Activated T-cell treated with anti-CD3 and anti-CD28 coated beads, Interleukin-2, amount 50 U/mL, for 24 hours (primary cell): Measurements from ENCODE around the gene SLC9A7.
A peak's percentile ranks its signal among the peaks of the same experiment; 100 is the strongest.

ENCODE experiments used
- DNase-seq: peaks from one replicate; pipeline ENCODE4 v3.0.0-alpha.2; 2020
- H3K27ac Mint-ChIP-seq: 2 replicates; pipeline ENCODE4 v1.8.0; 2020; ENCODE audit warnings: mild to moderate bottlenecking, mixed read lengths
- H3K27me3 Mint-ChIP-seq: 2 replicates; pipeline ENCODE4 v1.8.0; 2020; ENCODE audit warnings: mixed read lengths
- H3K36me3 Mint-ChIP-seq: 2 replicates; pipeline ENCODE4 v1.8.0; 2020; ENCODE audit warnings: low read depth, mixed read lengths
- H3K4me1 Mint-ChIP-seq: 2 replicates; pipeline ENCODE4 v1.8.0; 2020; ENCODE audit warnings: low read depth, mixed read lengths
- H3K4me3 Mint-ChIP-seq: 2 replicates; pipeline ENCODE4 v1.8.0; 2020; ENCODE audit warnings: mild to moderate bottlenecking, moderate library complexity, mixed read lengths
- H3K9me3 Mint-ChIP-seq: 2 replicates; pipeline ENCODE4 v1.8.0; 2020; ENCODE audit warnings: mixed read lengths

SLC9A7 gene

GRCh38 chrX:46601283-46601682 lies 157.6 kb downstream of the SLC9A7 start:
- Mint-ChIP-seq H3K27ac (no peak overlapping the region), H3K4me3 (no peak overlapping the region), H3K9me3 (no peaks in the 10 kb centered on the region), H3K36me3 (peaks cover 31% of the 10 kb centered on the region), H3K4me1 (no peaks in the 10 kb centered on the region), H3K27me3 (peaks cover 32% of the 10 kb centered on the region)
- no peak for DNase-seq

GRCh38 chrX:46599051-46599560 lies 159.8 kb downstream of the SLC9A7 start:
- peaks cover 36% of the 10 kb centered on the region for H3K27me3 Mint-ChIP-seq
- H3K27ac Mint-ChIP-seq: no peak overlapping the region
- H3K36me3 Mint-ChIP-seq: peaks cover 29% of the 10 kb centered on the region
- H3K9me3 Mint-ChIP-seq: no peaks in the 10 kb centered on the region
- no peak for DNase-seq
- H3K4me3 Mint-ChIP-seq: no peak overlapping the region
- no peaks in the 10 kb centered on the region for H3K4me1 Mint-ChIP-seq

GRCh38 chrX:46597771-46598170 lies 161.1 kb downstream of the SLC9A7 start:
- no peaks in the 10 kb centered on the region for H3K9me3 Mint-ChIP-seq
- no peak overlapping the region for H3K27ac Mint-ChIP-seq
- H3K27me3 Mint-ChIP-seq: peaks cover 34% of the 10 kb centered on the region
- peaks cover 2% of the 10 kb centered on the region for H3K4me1 Mint-ChIP-seq
- peaks cover 20% of the 10 kb centered on the region for H3K36me3 Mint-ChIP-seq
- H3K4me3 Mint-ChIP-seq: no peak overlapping the region
- DNase-seq: no peak

- Mint-ChIP-seq H3K36me3 (peaks cover 17% of the 10 kb centered on the region), H3K27me3 (peaks cover 31% of the 10 kb centered on the region), H3K27ac (no peak overlapping the region), H3K9me3 (no peaks in the 10 kb centered on the region), H3K4me1 (peaks cover 3% of the 10 kb centered on the region), H3K4me3 (no peak overlapping the region)
- no peak for DNase-seq
Observed at GRCh38 chrX:46597208-46597607, 161.7 kb downstream of the SLC9A7 start.

- Mint-ChIP-seq H3K4me3 (no peak overlapping the region), H3K27ac (no peak overlapping the region), H3K36me3 (peaks cover 12% of the 10 kb centered on the region), H3K4me1 (peaks cover 8% of the 10 kb centered on the region), H3K27me3 (peaks cover 29% of the 10 kb centered on the region), H3K9me3 (no peaks in the 10 kb centered on the region)
- no peak for DNase-seq
Observed at GRCh38 chrX:46595084-46595483, 163.8 kb downstream of the SLC9A7 start.

- no peak for DNase-seq
- peaks cover 3% of the 10 kb centered on the region for H3K36me3 Mint-ChIP-seq
- no peaks in the 10 kb centered on the region for H3K9me3 Mint-ChIP-seq
- H3K4me3 Mint-ChIP-seq: no peak overlapping the region
- H3K4me1 Mint-ChIP-seq: peaks cover 41% of the 10 kb centered on the region
- peaks cover 20% of the 10 kb centered on the region for H3K27me3 Mint-ChIP-seq
- H3K27ac Mint-ChIP-seq: no peak overlapping the region
Observed at GRCh38 chrX:46589977-46590723, 168.8 kb downstream of the SLC9A7 start.

GRCh38 chrX:46588263-46588662 lies 170.7 kb downstream of the SLC9A7 start:
- peak overlapping the region; percentile 92 for H3K27ac Mint-ChIP-seq
- peaks cover 43% of the 10 kb centered on the region for H3K4me1 Mint-ChIP-seq
- H3K9me3 Mint-ChIP-seq: no peaks in the 10 kb centered on the region
- peaks cover 20% of the 10 kb centered on the region for H3K27me3 Mint-ChIP-seq
- peak overlapping the region; percentile 28 for H3K4me3 Mint-ChIP-seq
- DNase-seq: no peak
- peaks cover 3% of the 10 kb centered on the region for H3K36me3 Mint-ChIP-seq

GRCh38 chrX:46587753-46588171 lies 171.2 kb downstream of the SLC9A7 start:
- peaks cover 20% of the 10 kb centered on the region for H3K27me3 Mint-ChIP-seq
- peaks cover 3% of the 10 kb centered on the region for H3K36me3 Mint-ChIP-seq
- H3K4me1 Mint-ChIP-seq: peaks cover 45% of the 10 kb centered on the region
- H3K9me3 Mint-ChIP-seq: no peaks in the 10 kb centered on the region
- H3K27ac Mint-ChIP-seq: peak overlapping the region; percentile 92
- H3K4me3 Mint-ChIP-seq: peak overlapping the region; percentile 28
- no peak for DNase-seq

- peak overlapping the region; percentile 37 for H3K4me3 Mint-ChIP-seq
- H3K27me3 Mint-ChIP-seq: peaks cover 20% of the 10 kb centered on the region
- H3K4me1 Mint-ChIP-seq: peaks cover 48% of the 10 kb centered on the region
- DNase-seq: no peak
- H3K36me3 Mint-ChIP-seq: peaks cover 3% of the 10 kb centered on the region
- H3K9me3 Mint-ChIP-seq: no peaks in the 10 kb centered on the region
- H3K27ac Mint-ChIP-seq: peak overlapping the region; percentile 92
Observed at GRCh38 chrX:46587158-46587557, 171.8 kb downstream of the SLC9A7 start.

GRCh38 chrX:46584736-46585135 lies 174.2 kb downstream of the SLC9A7 start:
- H3K9me3 Mint-ChIP-seq: no peaks in the 10 kb centered on the region
- DNase-seq: no peak
- peaks cover 43% of the 10 kb centered on the region for H3K4me1 Mint-ChIP-seq
- no peak overlapping the region for H3K4me3 Mint-ChIP-seq
- H3K27me3 Mint-ChIP-seq: peaks cover 23% of the 10 kb centered on the region
- H3K27ac Mint-ChIP-seq: no peak overlapping the region
- H3K36me3 Mint-ChIP-seq: peaks cover 3% of the 10 kb centered on the region

GRCh38 chrX:46582966-46583365 lies 176.0 kb downstream of the SLC9A7 start:
- peaks cover 13% of the 10 kb centered on the region for H3K36me3 Mint-ChIP-seq
- H3K4me3 Mint-ChIP-seq: no peak overlapping the region
- no peak for DNase-seq
- H3K9me3 Mint-ChIP-seq: no peaks in the 10 kb centered on the region
- no peak overlapping the region for H3K27ac Mint-ChIP-seq
- H3K27me3 Mint-ChIP-seq: peaks cover 28% of the 10 kb centered on the region
- H3K4me1 Mint-ChIP-seq: peaks cover 35% of the 10 kb centered on the region

- H3K27me3 Mint-ChIP-seq: peaks cover 31% of the 10 kb centered on the region
- peaks cover 16% of the 10 kb centered on the region for H3K36me3 Mint-ChIP-seq
- no peak for DNase-seq
- no peak overlapping the region for H3K4me3 Mint-ChIP-seq
- H3K9me3 Mint-ChIP-seq: no peaks in the 10 kb centered on the region
- peaks cover 34% of the 10 kb centered on the region for H3K4me1 Mint-ChIP-seq
- no peak overlapping the region for H3K27ac Mint-ChIP-seq
Observed at GRCh38 chrX:46582325-46582724, 176.6 kb downstream of the SLC9A7 start.

GRCh38 chrX:46580613-46581012 lies 178.3 kb downstream of the SLC9A7 start:
- Mint-ChIP-seq H3K4me1 (peaks cover 37% of the 10 kb centered on the region), H3K4me3 (no peak overlapping the region), H3K36me3 (peaks cover 18% of the 10 kb centered on the region), H3K27ac (no peak overlapping the region), H3K27me3 (peaks cover 25% of the 10 kb centered on the region), H3K9me3 (no peaks in the 10 kb centered on the region)
- no peak for DNase-seq

- peaks cover 24% of the 10 kb centered on the region for H3K27me3 Mint-ChIP-seq
- H3K4me3 Mint-ChIP-seq: no peak overlapping the region
- peaks cover 39% of the 10 kb centered on the region for H3K4me1 Mint-ChIP-seq
- no peaks in the 10 kb centered on the region for H3K9me3 Mint-ChIP-seq
- peaks cover 18% of the 10 kb centered on the region for H3K36me3 Mint-ChIP-seq
- no peak for DNase-seq
- no peak overlapping the region for H3K27ac Mint-ChIP-seq
Observed at GRCh38 chrX:46579250-46579649, 179.7 kb downstream of the SLC9A7 start.

GRCh38 chrX:46577221-46578005 lies 181.5 kb downstream of the SLC9A7 start:
- H3K4me3 Mint-ChIP-seq: peak overlapping the region; percentile 78
- H3K27me3 Mint-ChIP-seq: peaks cover 20% of the 10 kb centered on the region
- peaks cover 18% of the 10 kb centered on the region for H3K36me3 Mint-ChIP-seq
- no peaks in the 10 kb centered on the region for H3K9me3 Mint-ChIP-seq
- no peak for DNase-seq
- H3K4me1 Mint-ChIP-seq: peaks cover 39% of the 10 kb centered on the region
- peak overlapping the region; percentile 78 for H3K27ac Mint-ChIP-seq
